GM12892 (cell line): ENCODE measurements around the gene ACTG1.

Source experiments
- POLR2A ChIP-seq: IDR thresholded peaks from 2 replicates; pipeline ENCODE4 v1.6.1; 2011; ENCODE audit warnings: low read depth, low read length, control low read depth
- POLR2AphosphoS5 ChIP-seq: IDR thresholded peaks from 2 replicates; pipeline ENCODE4 v1.6.1; 2011; ENCODE audit warnings: low read depth, low read length, control low read depth

DNA sequence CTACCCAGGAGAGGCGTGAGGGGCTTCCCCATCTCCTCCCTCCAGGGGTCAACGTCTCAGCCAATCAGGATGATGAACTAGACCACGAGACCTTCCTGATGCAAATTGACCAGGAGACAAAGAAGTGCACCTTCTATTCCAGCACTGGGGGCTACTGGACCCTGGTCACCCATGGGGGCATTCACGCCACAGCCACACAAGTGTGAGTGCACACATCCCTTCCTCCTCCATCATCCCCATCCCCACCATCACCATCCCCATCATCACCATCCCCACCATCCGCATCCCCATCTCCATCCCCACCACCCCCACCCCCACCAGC is 22.4 kb upstream of the ACTG1 start:
- TF ChIP-seq POLR2A: no peak; the same call in 1 of the 2 replicates
- TF ChIP-seq POLR2AphosphoS5: no peak
